ACC112 (cell line): ENCODE data around the gene RPUSD1.

Experiments used
- H2AFZ ChIP-seq: fragments of 200-600 bp; sonication (generic); one replicate; pipeline ENCODE4 v1.6.0; 2017; ENCODE audit warnings: antibody characterized with exemption, low read length; ENCODE audit not compliant: unreplicated experiment
- H3K27ac ChIP-seq: fragments of 200-600 bp; sonication (generic); 2 replicates; pipeline ENCODE4 v1.5.1; 2014; ENCODE audit warnings: low read depth, mild to moderate bottlenecking, antibody characterized with exemption, low read length, moderate library complexity
- H3K27me3 ChIP-seq: fragments of 200-600 bp; sonication (generic); 2 replicates; pipeline ENCODE4 v1.6.1; 2014; ENCODE audit warnings: mild to moderate bottlenecking, antibody characterized with exemption, low read length, moderate library complexity, mixed read lengths; ENCODE audit not compliant: insufficient read depth
- H3K36me3 ChIP-seq: fragments of 200-600 bp; sonication (generic); 2 replicates; pipeline ENCODE4 v1.6.1; 2016; ENCODE audit warnings: mild to moderate bottlenecking, antibody characterized with exemption, low read length, moderate library complexity, mixed read lengths; ENCODE audit not compliant: insufficient read depth
- H3K4me1 ChIP-seq: fragments of 200-600 bp; sonication (generic); one replicate; pipeline ENCODE4 v1.6.1; 2016; ENCODE audit warnings: low read length, mixed read lengths; ENCODE audit not compliant: insufficient read depth, unreplicated experiment, control insufficient read depth
- H3K4me3 ChIP-seq: fragments of 200-600 bp; sonication (generic); 2 replicates; pipeline ENCODE4 v1.5.1; 2014; ENCODE audit warnings: mild to moderate bottlenecking, low read depth, low read length
- H3K79me2 ChIP-seq: fragments of 200-600 bp; sonication (generic); one replicate; pipeline ENCODE4 v1.6.0; 2016; ENCODE audit warnings: low read length; ENCODE audit not compliant: control insufficient read depth, unreplicated experiment, insufficient read depth

The RPUSD1 gene

GRCh38 chr16:741986-742629, 46.1 kb downstream of the RPUSD1 start:
- no peaks in the 10 kb centered on the region for H3K36me3 ChIP-seq
- no peaks in the 10 kb centered on the region for H3K27me3 ChIP-seq
- H3K27ac ChIP-seq: no peak overlapping the region
- no peak overlapping the region for H2AFZ ChIP-seq
- H3K4me3 ChIP-seq: no peak overlapping the region
- H3K4me1 ChIP-seq: no peaks in the 10 kb centered on the region
- H3K79me2 ChIP-seq: peaks cover 6% of the 10 kb centered on the region

DNA sequence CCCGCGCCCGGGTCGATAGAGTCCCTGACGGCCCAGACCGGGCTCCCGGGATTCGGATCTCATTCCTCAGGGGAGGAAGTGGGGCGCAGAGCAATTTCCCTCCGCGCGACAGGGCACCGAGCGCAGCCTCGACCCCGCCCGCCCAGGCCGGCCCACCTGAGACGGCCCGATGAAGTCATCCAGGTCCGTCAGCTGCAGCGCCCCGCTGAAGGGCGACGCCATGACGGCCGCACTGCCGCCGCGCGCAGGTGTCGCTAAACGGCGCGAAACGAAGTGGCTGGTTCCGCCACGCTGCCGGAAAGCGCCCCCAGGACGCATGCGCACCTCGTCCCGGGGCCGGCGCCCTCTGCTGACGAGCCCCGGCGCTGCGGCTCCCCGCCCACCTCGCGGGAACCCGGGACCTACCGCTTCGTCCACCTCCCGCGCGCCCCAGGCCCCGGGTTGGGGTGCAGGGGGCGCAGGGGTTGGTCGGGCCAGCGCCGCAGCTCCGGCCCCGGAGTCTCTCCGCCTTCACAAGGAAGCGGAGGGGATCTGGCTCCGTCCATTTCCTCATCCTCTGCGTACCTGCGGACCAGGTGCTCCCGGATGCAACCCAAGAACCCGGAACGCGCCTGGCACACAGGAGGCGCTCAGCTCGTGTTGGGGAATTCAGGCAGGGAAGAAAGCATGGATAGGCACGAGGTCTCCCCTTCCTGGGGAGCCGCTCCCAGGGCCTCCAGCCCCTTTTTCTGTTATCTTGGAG, 47.2 kb downstream of the RPUSD1 start, which contains the start of gene CIAO3:
Gene CIAO3 (minus strand): TSS at position 234 of the 742 bp plus-strand sequence. CDS start 12 bp downstream, at position 222.
- Histone ChIP-seq H3K79me2 (peaks cover 6% of the 10 kb centered on the region), H3K4me3 (peak within 1 kb of the TSS; percentile 98), H3K36me3 (no peaks in the 10 kb centered on the region), H3K4me1 (no peaks in the 10 kb centered on the region), H3K27me3 (no peaks in the 10 kb centered on the region), H2AFZ (peak within 1 kb of the TSS; percentile 99), H3K27ac (no peak within 1 kb of the TSS)

DNA sequence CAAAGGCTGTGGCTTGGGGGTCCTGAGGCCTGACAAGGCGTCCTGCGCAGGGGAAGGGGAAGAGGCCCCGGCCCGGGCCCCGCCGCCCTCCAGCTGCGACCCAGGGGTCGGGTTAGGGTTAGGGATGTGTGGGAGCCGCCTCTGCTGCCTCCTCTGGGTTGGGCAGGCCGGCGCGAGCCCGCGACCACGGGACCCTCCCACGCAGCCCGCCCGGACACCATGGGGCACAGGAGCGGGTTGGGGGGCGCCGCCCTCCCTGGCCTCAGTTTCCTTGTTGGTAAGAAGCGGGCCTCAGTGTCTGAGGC, 47.8 kb downstream of the RPUSD1 start:
- Histone ChIP-seq H2AFZ (peak overlapping the region; percentile 99), H3K27ac (no peak overlapping the region)

DNA sequence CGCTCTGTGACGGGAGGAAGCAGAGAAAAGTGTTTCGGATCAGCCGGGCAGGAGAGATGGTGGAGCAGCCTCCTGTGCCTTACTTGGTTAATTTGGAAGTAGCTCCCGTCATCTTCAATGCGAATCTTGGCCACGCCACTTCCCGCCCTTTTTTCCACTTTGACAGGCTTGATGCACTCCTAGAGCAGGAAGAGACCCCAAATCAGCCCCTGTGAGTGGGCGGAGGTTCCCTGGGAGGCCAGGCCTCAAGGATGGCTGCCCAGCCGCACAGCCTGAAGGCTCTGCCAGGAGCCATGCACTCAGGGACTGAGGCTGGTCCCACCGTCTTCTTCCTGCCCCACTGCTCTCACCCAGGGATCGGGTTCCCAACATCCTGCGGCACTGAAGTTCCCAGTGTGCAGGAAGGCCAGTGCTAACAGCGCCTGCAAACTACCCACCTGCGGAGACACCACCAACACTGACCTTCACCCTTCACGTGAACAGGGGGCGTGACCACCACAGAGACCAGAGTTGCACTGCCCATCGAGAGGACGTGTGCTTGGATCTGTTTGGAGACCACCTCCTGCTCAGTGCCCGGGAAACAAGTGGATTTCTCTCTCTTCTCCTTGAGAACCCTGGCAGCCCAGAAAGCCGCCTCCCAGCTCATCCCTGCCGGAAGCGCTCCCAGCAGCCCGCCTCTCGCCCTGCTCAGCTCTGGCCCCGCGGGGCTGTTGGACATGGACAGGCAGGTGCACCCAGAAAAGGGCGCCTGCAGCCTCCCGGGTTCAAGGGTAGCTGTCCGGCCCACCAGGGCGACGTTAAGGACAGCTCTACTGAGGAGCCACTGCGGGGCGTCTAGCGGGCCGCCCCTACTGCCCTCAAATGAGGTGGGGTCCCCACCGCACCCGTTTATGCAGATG, 48.4 kb downstream of the RPUSD1 start:
- no peaks in the 10 kb centered on the region for H3K4me1 ChIP-seq
- no peaks in the 10 kb centered on the region for H3K27me3 ChIP-seq
- H3K27ac ChIP-seq: no peak overlapping the region
- peaks cover 6% of the 10 kb centered on the region for H3K79me2 ChIP-seq
- H3K36me3 ChIP-seq: no peaks in the 10 kb centered on the region
- H2AFZ ChIP-seq: no peak overlapping the region
- peak overlapping the region; percentile 98 for H3K4me3 ChIP-seq

More for the DNA sequence above, 47.8 kb downstream of the RPUSD1 start:
- Histone ChIP-seq H3K4me3 (peak overlapping the region; percentile 98), H3K36me3 (no peaks in the 10 kb centered on the region), H3K79me2 (peaks cover 6% of the 10 kb centered on the region), H3K4me1 (no peaks in the 10 kb centered on the region), H3K27me3 (no peaks in the 10 kb centered on the region)

- Histone ChIP-seq H3K27me3 (no peaks in the 10 kb centered on the region), H3K27ac (no peak overlapping the region), H3K79me2 (peaks cover 6% of the 10 kb centered on the region), H2AFZ (no peak overlapping the region), H3K4me3 (no peak overlapping the region), H3K36me3 (no peaks in the 10 kb centered on the region), H3K4me1 (no peaks in the 10 kb centered on the region)
Measured at GRCh38 chr16:736936-737481, 51.2 kb downstream of the RPUSD1 start.

- Histone ChIP-seq H3K27me3 (no peaks in the 10 kb centered on the region), H3K4me1 (no peaks in the 10 kb centered on the region), H2AFZ (no peak overlapping the region), H3K4me3 (no peak overlapping the region), H3K79me2 (peaks cover 6% of the 10 kb centered on the region), H3K27ac (no peak overlapping the region), H3K36me3 (no peaks in the 10 kb centered on the region)
Measured at GRCh38 chr16:735982-736453, 52.2 kb downstream of the RPUSD1 start.

- Histone ChIP-seq H3K27me3 (no peaks in the 10 kb centered on the region), H3K36me3 (no peaks in the 10 kb centered on the region), H2AFZ (no peak overlapping the region), H3K4me3 (no peak overlapping the region), H3K79me2 (peaks cover 1% of the 10 kb centered on the region), H3K4me1 (no peaks in the 10 kb centered on the region), H3K27ac (no peak overlapping the region)
Measured at GRCh38 chr16:734981-735881, 53.0 kb downstream of the RPUSD1 start.
